ENCODE data around the gene ESPN.

DNA sequence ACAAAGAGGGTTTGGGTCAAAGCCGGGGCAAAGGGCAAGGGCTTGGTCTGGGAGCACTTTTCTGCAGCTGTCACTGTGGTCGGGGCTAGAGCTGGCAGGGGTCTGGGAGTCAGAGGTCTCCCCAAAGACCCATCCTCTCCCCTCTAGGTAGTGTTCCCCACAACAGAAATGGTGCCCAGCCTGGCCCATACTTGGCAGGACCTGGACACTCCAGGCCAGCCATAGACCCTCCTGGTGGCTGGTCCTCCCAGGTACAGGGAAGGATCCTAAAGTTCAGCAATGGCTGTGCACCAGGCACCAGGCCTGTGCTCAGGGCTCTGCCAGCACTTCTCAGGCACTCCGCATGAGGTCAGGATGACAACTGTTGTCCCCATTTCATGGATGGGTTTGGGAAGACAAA is 11.0 kb downstream of the ESPN start:
- TF ChIP-seq TAF1 (IDR thresholded peaks at IDR 0.05; ENCODE audit: low read depth, low read length), result no peak
- TF ChIP-seq POLR2AphosphoS5 (IDR thresholded peaks at IDR 0.05; ENCODE audit: low read depth, low read length), result no peak
- TF ChIP-seq POLR2A (IDR thresholded peaks at IDR 0.05; ENCODE audit: low read depth, low read length), result no peak
- TF ChIP-seq SPI1 (IDR thresholded peaks at IDR 0.05; ENCODE audit: low read depth, low read length), result no peak
- TF ChIP-seq POU2F2 (IDR thresholded peaks at IDR 0.05; ENCODE audit: low read depth, low read length), result no peak
- no peak for TF ChIP-seq PAX5 (IDR thresholded peaks at IDR 0.05; ENCODE audit: insufficient read depth, low read length, severe bottlenecking)

Measured in GM12891 (cell line).